SK-N-SH (cell line): ENCODE results near the gene PDE2A. TPM values are rescaled to one million over a fixed set of nuclear protein-coding genes. Genes with fewer than 3 reads are reported as not detected.

Experiments used
- CTCF ChIA-PET: fragments of 300-600, 350-600 bp; formaldehyde crosslinking; extraction: SDS; loops from one replicate; lab custom pipeline; 2021; lab: Yijun Ruan, JAX
- POLR2A ChIA-PET: fragments of 350-600 bp; sonication (Branson Sonifier 250); formaldehyde crosslinking; extraction: SDS; loops from one replicate; lab custom pipeline; 2020; ENCODE audit warnings: antibody characterized with exemption, inconsistent platforms; lab: Yijun Ruan, JAX
- DNase-seq: peaks from one replicate; pipeline ENCODE4 v3.0.0; 2012
- H2AFZ ChIP-seq: fragments of 200-600 bp; sonication (generic); 2 replicates; pipeline ENCODE4 v1.8.1; 2016; ENCODE audit warnings: antibody characterized with exemption, mild to moderate bottlenecking, low read depth
- H3F3A ChIP-seq: fragments of 200-600 bp; sonication (generic); replicated peaks from 2 replicates; pipeline ENCODE3; 2016; ENCODE audit warnings: antibody characterized with exemption, mild to moderate bottlenecking; ENCODE audit not compliant: insufficient read depth
- H3K27ac ChIP-seq, 2 experiments: fragments of 200-500 bp in 1 of 2; fragments of 200-600 bp in 1 of 2; sonication (Bioruptor generic) in 1 of 2; sonication (generic), shearing (Covaris generic) in 1 of 2; 2 replicates each; pipeline versions ENCODE4 v1.5.1 to v1.6.1; 2014 to 2016; ENCODE audit warnings: low read depth in 2 of 2, inconsistent platforms in 1 of 2, low read length in 1 of 2, mild to moderate bottlenecking in 1 of 2, mixed read lengths in 1 of 2
- H3K27me3 ChIP-seq: fragments of 200-600 bp; sonication (generic), shearing (Covaris generic); 2 replicates; pipeline ENCODE4 v1.6.1; 2016; ENCODE audit warnings: mixed run types; ENCODE audit not compliant: insufficient read depth
- H3K36me3 ChIP-seq, 2 experiments: fragments of 200-500 bp in 1 of 2; fragments of 200-600 bp in 1 of 2; sonication (Bioruptor generic) in 1 of 2; sonication (generic) in 1 of 2; replicated peaks in 1 of 2; 2 replicates each; pipeline versions ENCODE3 to v1.5.1; 2014 to 2016; ENCODE audit warnings: low read length in 1 of 2, mild to moderate bottlenecking in 1 of 2; ENCODE audit not compliant: insufficient read depth in 2 of 2, control insufficient read depth in 1 of 2
- H3K4me1 ChIP-seq, 2 experiments: fragments of 200-500 bp in 1 of 2; fragments of 200-600 bp in 1 of 2; sonication (Bioruptor generic) in 1 of 2; sonication (generic), shearing (Covaris generic) in 1 of 2; 2 replicates each; pipeline versions ENCODE4 v1.5.1 to v1.6.1; 2014 to 2016; ENCODE audit warnings: low read depth in 1 of 2, low read length in 1 of 2, mixed run types in 1 of 2; ENCODE audit not compliant: insufficient read depth in 2 of 2, control insufficient read depth in 1 of 2
- H3K4me2 ChIP-seq: fragments of 200-600 bp; sonication (generic), shearing (Covaris generic); 2 replicates; pipeline ENCODE4 v1.6.1; 2017; ENCODE audit warnings: mixed run types
- H3K4me3 ChIP-seq, 2 experiments: fragments of 200-500 bp in 1 of 2; fragments of 200-600 bp in 1 of 2; sonication (Bioruptor generic) in 1 of 2; sonication (generic), shearing (Covaris generic) in 1 of 2; 2 replicates each; pipeline versions ENCODE4 v1.5.1 to v1.8.1; 2014 to 2016; ENCODE audit warnings: low read depth in 2 of 2, inconsistent platforms in 1 of 2, low read length in 1 of 2, mild to moderate bottlenecking in 1 of 2, mixed read lengths in 1 of 2, moderate library complexity in 1 of 2
- H3K79me2 ChIP-seq: fragments of 200-600 bp; sonication (generic); 2 replicates; pipeline ENCODE4 v1.8.1; 2017; ENCODE audit warnings: mild to moderate bottlenecking; ENCODE audit not compliant: insufficient read depth
- H3K9ac ChIP-seq: fragments of 200-600 bp; sonication (generic); 2 replicates; pipeline ENCODE4 v1.6.1; 2017; ENCODE audit warnings: mixed run types
- H3K9me2 ChIP-seq: fragments of 200-600 bp; sonication (generic); 2 replicates; pipeline ENCODE4 v1.6.1; 2017; ENCODE audit warnings: mixed run types
- H3K9me3 ChIP-seq: fragments of 200-600 bp; sonication (generic); 2 replicates; pipeline ENCODE4 v1.6.1; 2017; ENCODE audit warnings: mixed run types, mild to moderate bottlenecking, moderate library complexity
- H4K20me1 ChIP-seq: fragments of 200-600 bp; sonication (generic); 2 replicates; pipeline ENCODE4 v1.6.1; 2017; ENCODE audit warnings: mild to moderate bottlenecking, mixed run types; ENCODE audit not compliant: insufficient read depth
- ELF1 ChIP-seq: IDR thresholded peaks from 2 replicates; pipeline ENCODE4 v1.4.0; 2012
- EP300 ChIP-seq, 2 experiments: IDR thresholded peaks; 2 replicates each; pipeline versions ENCODE4 v1.4.0 to v1.6.1; 2012; ENCODE audit warnings: borderline replicate concordance in 1 of 2, low read depth in 1 of 2, low read length in 1 of 2
- FOSL2 ChIP-seq: IDR thresholded peaks from 2 replicates; pipeline ENCODE4 v1.4.0; 2012; ENCODE audit warnings: low read depth, mild to moderate bottlenecking, moderate library complexity, borderline replicate concordance
- FOXJ3 ChIP-seq: sonication (generic); formaldehyde crosslinking; IDR thresholded peaks from 2 replicates; pipeline ENCODE4 v1.5.1; 2020; ENCODE audit warnings: mild to moderate bottlenecking, missing genetic modification reagents
- GABPA ChIP-seq: IDR thresholded peaks from 2 replicates; pipeline ENCODE4 v1.4.0; 2012; ENCODE audit warnings: low read depth, mild to moderate bottlenecking
- IRF3 ChIP-seq: fragments of 150-350 bp; IDR thresholded peaks from 2 replicates; pipeline ENCODE4 v1.6.1; 2016; ENCODE audit warnings: mild to moderate bottlenecking, low read depth, low read length
- JUND ChIP-seq: IDR thresholded peaks from 2 replicates; pipeline ENCODE4 v1.4.0; 2012
- MAX ChIP-seq: IDR thresholded peaks from 2 replicates; pipeline ENCODE4 v1.4.0; 2012; ENCODE audit warnings: low read depth
- MEF2A ChIP-seq: IDR thresholded peaks from 2 replicates; pipeline ENCODE4 v1.4.0; 2012; ENCODE audit warnings: low read depth, borderline replicate concordance
- MXI1 ChIP-seq: IDR thresholded peaks from 2 replicates; pipeline ENCODE4 v1.6.1; 2012; ENCODE audit warnings: mild to moderate bottlenecking, low read depth, low read length, improper control_type of control experiment
- NFIC ChIP-seq: IDR thresholded peaks from 2 replicates; pipeline ENCODE4 v1.4.0; 2012; ENCODE audit warnings: borderline replicate concordance
- POLR2AphosphoS5 ChIP-seq: IDR thresholded peaks from 2 replicates; pipeline ENCODE4 v1.6.1; 2012; ENCODE audit warnings: low read depth, low read length
- RAD21 ChIP-seq: IDR thresholded peaks from 2 replicates; pipeline ENCODE4 v1.6.1; 2012; ENCODE audit warnings: mild to moderate bottlenecking, low read length
- RCOR1 ChIP-seq: fragments of 150-350 bp; IDR thresholded peaks from 2 replicates; pipeline ENCODE4 v1.6.1; 2017; ENCODE audit warnings: antibody characterized with exemption, low read length
- RXRA ChIP-seq: IDR thresholded peaks from 2 replicates; pipeline ENCODE4 v1.4.0; 2012; ENCODE audit warnings: low read depth, mild to moderate bottlenecking, borderline replicate concordance
- SIN3A ChIP-seq: IDR thresholded peaks from 2 replicates; pipeline ENCODE4 v1.6.1; 2012; ENCODE audit warnings: low read depth, mild to moderate bottlenecking, low read length, moderate library complexity, borderline replicate concordance
- SMC3 ChIP-seq: IDR thresholded peaks from 2 replicates; pipeline ENCODE4 v1.6.1; 2012; ENCODE audit warnings: low read depth, low read length, improper control_type of control experiment
- TAF1 ChIP-seq: IDR thresholded peaks from 2 replicates; pipeline ENCODE4 v1.6.1; 2012; ENCODE audit warnings: low read depth, mild to moderate bottlenecking, low read length, moderate library complexity, borderline replicate concordance
- TCF12 ChIP-seq: IDR thresholded peaks from 2 replicates; pipeline ENCODE4 v1.4.0; 2012
- TEAD4 ChIP-seq: IDR thresholded peaks from 2 replicates; pipeline ENCODE4 v1.4.0; 2012; ENCODE audit warnings: mild to moderate bottlenecking, borderline replicate concordance; ENCODE audit not compliant: insufficient read depth
- USF1 ChIP-seq: IDR thresholded peaks from 2 replicates; pipeline ENCODE4 v1.4.0; 2012; ENCODE audit warnings: low read depth, borderline replicate concordance
- YY1 ChIP-seq: IDR thresholded peaks from 2 replicates; pipeline ENCODE4 v1.4.0; 2012; ENCODE audit warnings: low read depth, mild to moderate bottlenecking
- WGBS: methylation state at CpG from one replicate; pipeline ENCODE4 v1.1.6; 2017; ENCODE audit warnings: low lambda C conversion rate; 5-methylcytosine and 5-hydroxymethylcytosine counted together
- polyA plus RNA-seq, 3 experiments: library from polyadenylated mRNA; depleted of rRNA; stranded (reverse); fragments of >200 nt; gene quantifications; 2 replicates each; pipeline ENCODE4 v1.2.3, GENCODE V29; 2012

The PDE2A gene
- polyA plus RNA-seq, 1 of the 3 experiments (the other 2 are of a cell fraction), result 0.43 TPM

GRCh38 chr11:72702096-72702495 is 27.9 kb upstream of the PDE2A start (continued):
- TF ChIP-seq MXI1 (no peak), TCF12 (no peak), TAF1 (no peak), FOSL2 (no peak), RCOR1 (no peak), MAX (no peak)

GRCh38 chr11:72701466-72701865 is 27.2 kb upstream of the PDE2A start:
- WGBS, result 98% methylated on average over 6 of the region's 10 CpGs
- H3K36me3 ChIP-seq, result peaks cover 0 to 45% of the 10 kb centered on the region in 2 experiments

More at GRCh38 chr11:72701466-72701865, 27.2 kb upstream of the PDE2A start:
- Histone ChIP-seq H3K4me2 (no peak overlapping the region), H3K79me2 (no peaks in the 10 kb centered on the region), H3K4me3 (no peak overlapping the region), H3K9me3 (no peaks in the 10 kb centered on the region), H3K9me2 (no peaks in the 10 kb centered on the region), H3K9ac (no peak overlapping the region), H3K4me1 (peaks cover 0 to 9% of the 10 kb centered on the region in 2 experiments; a peak in 1 of 4 replicates), H4K20me1 (no peaks in the 10 kb centered on the region), H3F3A (no peaks in the 10 kb centered on the region), H3K27me3 (no peaks in the 10 kb centered on the region), H3K27ac (no peak overlapping the region), H2AFZ (no peak overlapping the region)
- CTCF ChIA-PET, result interaction anchor here (0.9 to 2.9 kb wide), 3 partner anchors 18 to 230 kb away, joined by 3 to 15 read pairs (median 4); no protein-coding TSS in a partner anchor
- DNase-seq, result no peak
- POLR2A ChIA-PET, result no interaction called here
- TF ChIP-seq USF1 (no peak), ELF1 (no peak), FOXJ3 (CRISPR knock-in tag) (no peak), MXI1 (no peak), TEAD4 (no peak), TCF12 (no peak), GABPA (no peak), RAD21 (no peak), SMC3 (no peak), JUND (no peak), MAX (no peak), NFIC (no peak), SIN3A (no peak), POLR2AphosphoS5 (no peak), EP300 (IDR thresholded peaks at IDR 0.05; ENCODE audit: borderline replicate concordance in 1 of 2, low read depth in 1 of 2, low read length in 1 of 2) (no peak), IRF3 (no peak), RXRA (no peak), MEF2A (no peak), YY1 (no peak)
